Uterus (tissue), 2 donors: ENCODE data around the gene PID1.

ENCODE experiments used
- CTCF ChIP-seq, 4 experiments: fragments of 200-600 bp in 2 of 4; fragments of 450-650 bp in 2 of 4; sonication (generic) in 2 of 4; IDR thresholded peaks; one replicate each; pipeline ENCODE4 v1.5.1; 2016 to 2019; ENCODE audit warnings: antibody characterized with exemption in 4 of 4, mild to moderate bottlenecking in 2 of 4, moderate library complexity in 1 of 4
- POLR2A ChIP-seq, 2 donors: fragments of 450-650 bp; IDR thresholded peaks; one replicate each; pipeline ENCODE4 v1.6.1; 2016; ENCODE audit warnings: antibody characterized with exemption in 2 of 2, mild to moderate bottlenecking in 1 of 2, moderate library complexity in 1 of 2

GRCh38 chr2:229179628-229180027 lies 91.5 kb downstream of the PID1 start:
- TF ChIP-seq POLR2A (IDR thresholded peaks at IDR 0.05) (no peak), CTCF (IDR thresholded peaks at IDR 0.05) (no peak)
